ENCODE measurements around the gene CEP164. TPM values are rescaled to one million over a fixed set of nuclear protein-coding genes. Genes with fewer than 3 reads are reported as not detected.

The CEP164 gene
- total and polyA plus RNA-seq, 2 of the 4 experiments (the other 2 are of a cell fraction): 23.3 to 26.9 TPM

GRCh38 chr11:117335399-117335798, 7.7 kb downstream of the CEP164 start:
- Histone ChIP-seq H4K91ac (ENCODE audit: insufficient read depth, low read depth, low read length) (no peak overlapping the region), H2BK120ac (ENCODE audit: low read depth, low read length) (no peak overlapping the region), H3K4me1 (ENCODE audit: control insufficient read depth, insufficient read depth, low read length) (no peaks in the 10 kb centered on the region; the same call in 1 of the 2 replicates), H3K4me3 (ENCODE audit: insufficient read depth, low read depth, low read length) (no peak overlapping the region), H2BK5ac (ENCODE audit: low read depth, low read length, poor library complexity, severe bottlenecking) (no peak overlapping the region), H4K20me1 (ENCODE audit: insufficient read depth, low read length) (peaks cover 4% of the 10 kb centered on the region), H3K79me1 (ENCODE audit: low read depth in 1 of 2, low read length in 2 of 2) (peaks cover 21 to 42% of the 10 kb centered on the region in 2 experiments), H3K56ac (ENCODE audit: extremely low read depth, insufficient read depth, low read length) (no peak overlapping the region), H2BK15ac (ENCODE audit: low read depth, low read length) (no peak overlapping the region), H3K4ac (ENCODE audit: low read depth, low read length) (no peak overlapping the region), H3K27me3 (ENCODE audit: control insufficient read depth, insufficient read depth, low read length) (no peaks in the 10 kb centered on the region), H3K18ac (ENCODE audit: low read depth, low read length) (no peak overlapping the region), H2BK20ac (ENCODE audit: low read depth, low read length) (no peak overlapping the region), H3K23ac (ENCODE audit: low read depth, low read length) (no peak overlapping the region), H4K5ac (ENCODE audit: low read depth, low read length) (no peak overlapping the region), H3K36me3 (ENCODE audit: control insufficient read depth, insufficient read depth, low read length) (peaks cover 11% of the 10 kb centered on the region), H2AK5ac (ENCODE audit: low read depth, low read length) (no peak overlapping the region), H3K9ac (ENCODE audit: low read depth, low read length) (no peak overlapping the region), H2AFZ (replicated peaks; ENCODE audit: low read length, poor library complexity) (no peak overlapping the region), H2AK9ac (replicated peaks; ENCODE audit: low read depth, low read length, poor library complexity) (no peak overlapping the region), H3K9me1 (ENCODE audit: insufficient read depth, low read length) (peaks cover 4% of the 10 kb centered on the region; the same call in 1 of the 2 replicates), H3K4me2 (ENCODE audit: low read depth, low read length) (no peak overlapping the region), H4K8ac (ENCODE audit: low read depth in 2 of 2, low read length in 2 of 2) (no peak overlapping the region), H3K27ac (ENCODE audit: insufficient read depth, low read length) (no peak overlapping the region), H3K14ac (replicated peaks; ENCODE audit: low read depth, low read length) (no peak overlapping the region), H3K9me3 (ENCODE audit: control insufficient read depth, insufficient read depth, low read length) (no peaks in the 10 kb centered on the region)
- POLR2A ChIA-PET (ENCODE audit: unreplicated experiment): interaction anchor here (0.6 kb wide), 2 partner anchors 20 to 25 kb away, joined by 5 to 6 read pairs; no protein-coding TSS in a partner anchor
- no CpG with 5 or more reads among the region's 5 CpGs for WGBS, 2 experiments (ENCODE audit: extremely low coverage in 2 of 2, insufficient read length in 1 of 2)
- in situ Hi-C loops (cut with MboI; ENCODE audit: low sequenced_read_pairs): no loop called here
- CTCF ChIA-PET: no interaction called here
- DNase-seq (no peak), ATAC-seq (ENCODE audit: low read depth) (no peak)
- TF ChIP-seq RFX5 (IDR thresholded peaks at IDR 0.05; ENCODE audit: low read depth, low read length): no peak
- no peak for TF ChIP-seq CHD1 (IDR thresholded peaks at IDR 0.05; ENCODE audit: low read depth, low read length)
- no peak for TF ChIP-seq RAD21 (IDR thresholded peaks at IDR 0.05; ENCODE audit: low read length)
- no peak for TF ChIP-seq MAZ (IDR thresholded peaks at IDR 0.05; ENCODE audit: borderline replicate concordance, low read depth, low read length)
- no peak for TF ChIP-seq MAFK (IDR thresholded peaks at IDR 0.05; ENCODE audit: low read depth, low read length)
- TF ChIP-seq ELK1 (IDR thresholded peaks at IDR 0.05; ENCODE audit: borderline replicate concordance, low read depth, low read length): no peak
- TF ChIP-seq FOS (IDR thresholded peaks at IDR 0.05; ENCODE audit: low read depth, low read length): no peak
- TF ChIP-seq BHLHE40 (IDR thresholded peaks at IDR 0.05; ENCODE audit: low read depth, low read length): no peak
- no peak for TF ChIP-seq RCOR1 (IDR thresholded peaks at IDR 0.05; ENCODE audit: insufficient replicate concordance, low read length)
- TF ChIP-seq USF2 (IDR thresholded peaks at IDR 0.05; ENCODE audit: low read depth, low read length): no peak
- no peak for TF ChIP-seq SMC3 (IDR thresholded peaks at IDR 0.05; ENCODE audit: low read depth, low read length)
- TF ChIP-seq MXI1 (IDR thresholded peaks at IDR 0.05; ENCODE audit: borderline replicate concordance, low read depth, low read length): no peak
- no peak for TF ChIP-seq CEBPB (IDR thresholded peaks at IDR 0.05; ENCODE audit: low read depth, low read length)
- no peak for TF ChIP-seq NFE2L2 (IDR thresholded peaks at IDR 0.05; ENCODE audit: low read depth, low read length)
- no peak for TF ChIP-seq CTCF (conservative IDR thresholded peaks at IDR 0.05; ENCODE audit: low read depth, low read length)
- TF ChIP-seq POLR2A (IDR thresholded peaks at IDR 0.05; ENCODE audit: low read depth, low read length): no peak
- intact Hi-C loops (cut with micrococcal nuclease): no loop called here
- BruUV-seq (replicated peaks): no TSS peak
- dilution Hi-C loops (cut with HindIII; ENCODE audit: low sequenced_read_pairs, unreplicated experiment): no loop called here

Data from IMR-90 (cell line).